Stimulated activated CD4-positive, alpha-beta T cell treated with anti-CD3 and anti-CD28 coated beads, Interleukin-4, amount 100 ng/mL, for 48 hours (primary cell): ENCODE measurements around the gene UPP1.
"Not testable (repeated sequence)": the region's sequence is repeated elsewhere in the genome, so short reads cannot be mapped to it uniquely, and the experiment has no call there.

Experiments
- DNase-seq, 2 donors: peaks; one replicate each; pipeline ENCODE4 v3.0.0-alpha.2; 2020; ENCODE audit warnings: low read depth in 2 of 2

Gene UPP1

GRCh38 chr7:48111596-48111995, 22.5 kb downstream of the UPP1 start:
- DNase-seq, result no peak

DNA sequence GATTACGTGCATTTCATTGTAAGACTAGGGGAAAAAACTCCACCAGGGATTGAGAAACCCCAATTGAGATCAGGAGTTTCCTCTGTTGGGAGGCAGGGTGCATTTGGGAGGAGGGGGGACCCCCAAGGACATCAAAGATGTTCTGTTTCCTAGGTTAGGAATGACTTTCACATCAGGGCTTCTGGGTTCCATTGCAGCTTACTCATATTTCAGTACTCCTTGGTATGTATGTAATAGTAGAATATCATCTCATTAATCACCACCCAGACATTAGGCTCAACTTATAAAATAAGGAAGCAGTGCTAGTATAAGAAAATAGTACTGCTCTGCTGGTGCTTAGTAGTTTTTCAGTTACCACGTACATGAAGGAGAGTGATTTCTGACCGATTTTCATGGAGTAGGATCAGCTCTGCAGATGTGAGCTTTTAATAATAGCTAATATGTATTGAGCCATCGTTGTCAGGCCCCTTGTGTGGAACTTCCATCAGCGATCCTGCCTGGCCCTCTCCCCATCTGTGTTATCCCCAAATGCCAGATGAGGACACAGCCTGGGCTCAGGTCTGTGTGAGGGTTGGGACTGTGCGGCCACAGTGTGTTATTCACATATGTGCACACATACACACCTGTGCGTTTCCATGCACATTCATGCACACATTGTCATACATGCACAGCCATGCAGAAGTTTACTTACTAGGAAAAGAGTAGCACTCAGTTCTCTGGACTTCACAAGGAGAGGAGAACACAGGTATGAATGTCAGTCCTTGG, 23.5 kb downstream of the UPP1 start:
- DNase-seq, result no peak

DNA sequence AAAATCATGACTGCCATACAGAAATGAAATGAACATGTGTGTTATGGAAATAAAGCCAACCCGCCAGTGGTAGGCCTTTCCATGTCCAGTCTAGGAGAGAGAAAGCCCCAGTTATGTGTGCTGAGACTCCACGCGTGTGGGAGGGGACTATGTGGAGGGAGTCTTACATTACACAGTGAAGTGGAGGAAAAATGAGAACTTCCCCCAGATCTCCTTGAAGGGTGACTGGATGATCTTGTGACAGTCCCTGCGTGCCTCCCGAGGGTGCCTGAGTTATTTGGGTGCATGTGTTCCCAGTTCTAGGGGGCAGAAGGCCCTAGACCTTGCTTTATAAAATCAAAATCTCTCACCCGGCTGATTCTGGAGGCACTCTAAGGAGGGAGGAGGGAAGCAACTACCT, 24.2 kb downstream of the UPP1 start:
- no peak for DNase-seq

- no peak for DNase-seq
These were observed 25.1 kb downstream of the UPP1 start for GRCh38 chr7:48114115-48114514.

GRCh38 chr7:48114589-48114988, 25.5 kb downstream of the UPP1 start:
- no peak for DNase-seq

- DNase-seq, result no peak
These were observed 27.0 kb downstream of the UPP1 start for GRCh38 chr7:48116043-48116442.

DNA sequence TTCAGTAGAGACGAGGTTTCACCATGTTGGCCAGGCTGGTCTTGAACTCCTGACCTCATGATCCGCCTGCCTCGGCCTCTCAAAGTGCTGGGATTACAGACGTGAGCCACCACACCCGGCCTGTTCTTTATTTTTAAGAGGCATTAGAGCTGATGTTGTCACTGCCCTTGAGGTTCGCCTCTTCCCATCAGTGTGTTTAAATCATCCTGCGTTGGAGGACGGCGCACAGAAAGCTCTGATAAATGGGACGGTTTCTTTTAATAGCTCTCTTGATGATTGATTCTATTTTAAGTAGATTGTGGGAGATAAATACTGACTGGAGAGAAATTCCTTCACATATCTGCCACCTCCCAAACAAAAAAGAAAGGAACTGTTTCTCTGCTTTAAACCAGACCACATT, 29.0 kb downstream of the UPP1 start:
- no peak for DNase-seq

GRCh38 chr7:48120536-48120935, 31.5 kb downstream of the UPP1 start:
- not testable (repeated sequence) for DNase-seq

- no peak for DNase-seq
These were observed 37.0 kb downstream of the UPP1 start for GRCh38 chr7:48126037-48126436.

DNA sequence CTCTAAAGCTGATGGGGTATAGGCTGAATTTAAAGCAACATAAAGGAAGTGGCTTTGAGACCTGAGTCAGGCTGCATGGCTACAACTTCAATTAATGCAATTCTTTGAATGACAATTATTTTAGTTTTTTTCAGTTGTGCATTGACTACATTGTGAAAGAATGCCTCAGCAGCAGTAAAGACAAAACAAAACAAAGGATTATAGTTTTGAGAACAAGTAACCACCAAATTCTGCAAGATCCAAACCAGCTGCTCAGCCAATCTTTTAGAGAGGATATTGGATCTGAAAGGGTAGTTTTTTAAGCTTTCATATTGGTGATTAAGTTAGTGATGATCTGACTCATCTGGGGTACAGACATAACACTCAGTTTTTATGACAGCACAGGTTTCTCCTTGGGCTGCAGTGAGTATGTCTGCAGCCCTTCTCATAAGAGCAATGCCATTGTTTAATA, 41.6 kb downstream of the UPP1 start:
- no peak for DNase-seq

- DNase-seq, result no peak
These were observed 43.7 kb downstream of the UPP1 start for GRCh38 chr7:48132792-48133191.

DNA sequence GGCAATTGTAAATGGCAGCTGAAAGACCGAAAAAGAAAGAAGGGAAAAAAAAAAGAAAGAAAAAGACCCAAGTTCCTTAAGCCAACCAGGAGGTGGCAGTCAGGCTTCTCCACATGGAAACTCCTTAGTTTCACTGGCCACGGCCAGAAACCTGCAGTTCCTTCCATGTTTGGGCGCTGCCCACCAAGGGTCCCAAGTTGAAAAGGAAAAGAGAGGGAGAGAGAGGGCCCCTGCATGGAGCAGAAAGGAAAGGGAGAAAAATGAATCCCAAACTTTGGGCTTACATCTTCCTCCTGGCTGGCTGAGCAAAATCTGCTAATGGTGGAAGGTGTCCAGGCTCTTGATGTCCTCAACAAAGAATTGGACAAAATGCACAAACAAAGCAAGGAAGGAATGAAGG, 50.4 kb downstream of the UPP1 start:
- no peak for DNase-seq

- DNase-seq, result no peak
These were observed 51.1 kb downstream of the UPP1 start for GRCh38 chr7:48140001-48140681.

GRCh38 chr7:48141521-48141920, 52.5 kb downstream of the UPP1 start:
- no peak for DNase-seq

- DNase-seq, result no peak
These were observed 55.3 kb downstream of the UPP1 start for GRCh38 chr7:48144291-48144768.

DNA sequence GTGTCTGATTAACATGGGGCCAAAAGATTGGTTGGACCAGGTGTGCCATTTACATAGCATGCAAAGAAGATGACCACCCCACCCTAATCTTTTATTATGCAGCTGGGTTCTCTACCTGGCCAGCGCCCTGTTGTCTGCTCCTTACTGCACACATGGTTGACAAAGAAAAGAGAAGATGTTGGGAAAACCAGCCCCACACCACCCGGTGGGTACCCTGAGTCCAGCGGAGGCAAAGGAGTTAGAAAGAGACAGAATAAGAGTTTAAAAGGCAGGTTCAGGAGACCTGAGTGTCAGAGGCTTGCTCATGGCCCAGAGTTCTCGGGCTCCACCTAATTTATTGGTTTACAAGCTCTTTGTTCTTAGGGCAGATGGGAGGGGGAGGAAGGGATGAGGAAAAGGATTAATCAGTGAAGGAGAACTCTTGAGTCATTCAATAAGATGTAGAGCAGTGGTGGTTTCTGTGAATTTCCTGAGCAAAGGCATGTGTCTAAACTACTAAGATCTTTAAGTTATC, 58.1 kb downstream of the UPP1 start:
- DNase-seq, result no peak

DNA sequence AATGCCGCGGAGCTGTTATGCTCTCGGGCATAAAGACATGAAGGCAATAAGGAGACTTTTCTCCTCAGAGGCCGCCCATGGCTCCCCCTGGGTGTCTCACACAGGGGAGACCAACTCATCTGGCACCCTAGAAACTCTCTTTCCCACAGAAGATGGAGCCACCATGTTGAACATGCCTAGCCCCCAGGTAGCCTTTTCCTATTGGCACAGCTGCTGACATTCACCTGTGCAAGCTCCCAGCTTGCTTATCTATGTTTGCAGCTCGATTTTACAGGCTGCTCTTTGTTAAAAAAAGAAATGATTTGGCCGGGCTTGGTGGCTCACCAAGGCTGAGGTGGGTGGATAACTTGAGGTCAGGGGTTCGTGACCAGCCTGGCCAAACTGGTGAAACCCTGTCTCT, 58.6 kb downstream of the UPP1 start:
- not testable (repeated sequence) for DNase-seq

DNA sequence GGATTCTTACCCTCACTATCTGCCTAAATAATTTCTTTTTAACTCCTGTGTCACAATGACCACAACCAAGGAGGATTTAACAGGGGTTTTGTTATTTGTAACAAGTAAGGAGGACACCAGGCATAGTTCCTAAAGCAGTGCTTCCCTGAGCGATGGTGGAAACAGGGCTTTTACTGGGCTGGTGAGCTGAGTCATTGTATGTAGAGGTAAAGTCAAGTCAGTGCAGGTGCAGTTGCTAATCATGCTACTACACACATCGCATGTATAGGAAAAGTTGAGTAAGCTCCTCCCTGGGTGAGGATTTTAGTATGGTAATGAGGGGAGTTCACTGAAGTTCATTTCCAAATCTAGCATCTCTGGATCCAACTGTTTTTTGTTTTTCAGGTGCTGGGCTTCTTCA, 59.2 kb downstream of the UPP1 start:
- no peak for DNase-seq

- no peak for DNase-seq
These were observed 60.0 kb downstream of the UPP1 start for GRCh38 chr7:48149058-48149457.

- DNase-seq, result no peak
These were observed 61.0 kb downstream of the UPP1 start for GRCh38 chr7:48150086-48150485.

- peak in 1 of 2 donors; percentile 22 for DNase-seq
These were observed 65.8 kb downstream of the UPP1 start for GRCh38 chr7:48154792-48155413.
